Upper lobe of left lung (tissue), 6 donors: ENCODE measurements around the gene GALK1. TPM values are rescaled to one million over a fixed set of nuclear protein-coding genes. Genes with fewer than 3 reads are reported as not detected.
A peak's percentile ranks its signal among the peaks of the same experiment; 100 is the strongest.

Experiments
- ATAC-seq, 2 donors: fragments of 200-7000 bp; cut with Tn5 transposase; one replicate each; pipeline ENCODE4 v1.9.1; 2022; ENCODE audit warnings: mild to moderate bottlenecking in 2 of 2, moderate library complexity in 2 of 2; ENCODE audit not compliant: low FRiP score in 2 of 2
- DNase-seq, 2 donors: peaks; one replicate each; pipeline ENCODE4 v3.0.0-alpha.2; 2019 to 2020
- H3K27ac ChIP-seq, 4 donors: fragments of 200-600 bp; sonication (generic); one replicate each; pipeline ENCODE4 v1.5.1; 2016 to 2019
- H3K27me3 ChIP-seq, 4 donors: fragments of 200-600 bp; sonication (generic); one replicate each; pipeline ENCODE4 v1.5.1; 2017 to 2019
- H3K36me3 ChIP-seq, 4 donors: fragments of 200-600 bp; sonication (generic); one replicate each; pipeline ENCODE4 v1.5.1; 2016 to 2019
- H3K4me1 ChIP-seq, 4 donors: fragments of 200-600 bp; sonication (generic); one replicate each; pipeline ENCODE4 v1.5.1; 2018 to 2019
- H3K4me3 ChIP-seq, 4 donors: fragments of 200-600 bp; sonication (generic); one replicate each; pipeline ENCODE4 v1.5.1; 2017 to 2019; ENCODE audit warnings: mild to moderate bottlenecking in 2 of 4, moderate library complexity in 1 of 4
- H3K9me3 ChIP-seq, 4 donors: fragments of 200-600 bp; sonication (generic); one replicate each; pipeline ENCODE4 v1.5.1; 2018 to 2019
- EP300 ChIP-seq, 4 donors: sonication (generic); formaldehyde crosslinking; IDR thresholded peaks; one replicate each; pipeline ENCODE4 v1.5.1; 2017; ENCODE audit warnings: antibody characterized with exemption in 4 of 4, control low read depth in 2 of 4
- POLR2A ChIP-seq, 4 donors: fragments of 450-650 bp; IDR thresholded peaks; one replicate each; pipeline ENCODE4 v1.5.1; 2016 to 2017; ENCODE audit warnings: antibody characterized with exemption in 4 of 4, mild to moderate bottlenecking in 2 of 4
- POLR2AphosphoS5 ChIP-seq, 2 donors: sonication (generic); formaldehyde crosslinking; IDR thresholded peaks; one replicate each; pipeline ENCODE4 v1.5.1; 2017; ENCODE audit warnings: antibody characterized with exemption in 2 of 2
- WGBS, 2 donors: methylation state at CpG; one replicate each; pipeline ENCODE4 v1.1.5; 2017 to 2018; 5-methylcytosine and 5-hydroxymethylcytosine counted together
- total RNA-seq, 6 donors: library from RNA; depleted of rRNA in 4 of 6; stranded (reverse); fragments of >200 nt in 4 of 6; gene quantifications; one replicate each; pipeline versions ENCODE4 v1.1.0 to v1.2.1, GENCODE V29; 2016 to 2021
- TF ChIP-seq, protein P1 (sequence below), 6 experiments: fragments of 450-650 bp in 4 of 6; fragments of 200-600 bp in 2 of 6; sonication (generic) in 2 of 6; IDR thresholded peaks; one replicate each; pipeline ENCODE4 v1.5.1; 2016 to 2019; ENCODE audit warnings: antibody characterized with exemption in 6 of 6
- donor health status: DM: no; HTN: no; CAD: no; lungs with moderate emphysema.
- donor health status: DM: no; HTN: yes; CAD: no; lungs with severe emphysema.

GALK1 gene
- total RNA-seq, 6 donors from 2014 or later = 18.9 to 65.7 (median 40.6) TPM

DNA sequence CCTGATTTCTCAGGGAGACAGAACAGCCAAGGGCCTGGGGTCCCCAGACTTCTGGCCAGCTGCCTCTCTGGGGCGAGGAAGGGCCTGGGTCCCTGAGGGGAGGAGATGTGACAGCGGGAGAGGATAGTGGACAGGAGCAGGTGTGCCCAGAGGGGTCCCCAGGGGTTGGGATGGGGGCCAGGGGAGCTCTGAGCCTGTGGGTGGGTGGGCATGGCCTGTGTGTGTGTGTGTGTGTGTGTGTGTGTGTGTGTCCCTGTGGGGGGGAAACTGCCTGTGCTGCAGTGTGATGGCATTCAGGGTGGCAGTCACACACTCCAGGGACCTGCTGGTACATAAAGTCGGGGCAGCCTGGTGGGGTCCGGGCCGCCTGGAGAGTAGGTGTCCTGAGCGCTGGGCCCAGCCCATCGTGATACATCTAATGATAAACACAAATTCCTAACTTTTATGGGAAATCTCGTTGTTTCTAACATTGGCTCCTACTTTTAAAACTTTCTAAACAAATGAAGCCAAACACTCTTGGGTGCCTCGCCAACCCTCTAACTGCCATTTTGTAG is 42.4 kb downstream of the GALK1 start:
- Histone ChIP-seq H3K4me1 (peaks cover 20 to 44% (median 26%) of the 10 kb centered on the region in 4 donors), H3K27me3 (peaks cover 0 to 12% (median 5%) of the 10 kb centered on the region in 4 donors), H3K36me3 (peaks cover 0 to 12% (median 0%) of the 10 kb centered on the region in 4 donors), H3K9me3 (no peaks in the 10 kb centered on the region), H3K4me3 (peak overlapping the region in 3 of 4 donors; percentile 48 to 58 (median 55)), H3K27ac (peak overlapping the region in 3 of 4 donors; percentile 69 to 85 (median 76))
- DNase-seq (no peak), ATAC-seq (no peak)
- WGBS, 2 donors = 83 to 91% methylated on average over 7 to 9 of the region's 9 CpGs
- TF ChIP-seq POLR2AphosphoS5 (IDR thresholded peaks at IDR 0.05) (no peak), EP300 (IDR thresholded peaks at IDR 0.05) (no peak), POLR2A (IDR thresholded peaks at IDR 0.05) (no peak)
- TF ChIP-seq, protein P1, sequence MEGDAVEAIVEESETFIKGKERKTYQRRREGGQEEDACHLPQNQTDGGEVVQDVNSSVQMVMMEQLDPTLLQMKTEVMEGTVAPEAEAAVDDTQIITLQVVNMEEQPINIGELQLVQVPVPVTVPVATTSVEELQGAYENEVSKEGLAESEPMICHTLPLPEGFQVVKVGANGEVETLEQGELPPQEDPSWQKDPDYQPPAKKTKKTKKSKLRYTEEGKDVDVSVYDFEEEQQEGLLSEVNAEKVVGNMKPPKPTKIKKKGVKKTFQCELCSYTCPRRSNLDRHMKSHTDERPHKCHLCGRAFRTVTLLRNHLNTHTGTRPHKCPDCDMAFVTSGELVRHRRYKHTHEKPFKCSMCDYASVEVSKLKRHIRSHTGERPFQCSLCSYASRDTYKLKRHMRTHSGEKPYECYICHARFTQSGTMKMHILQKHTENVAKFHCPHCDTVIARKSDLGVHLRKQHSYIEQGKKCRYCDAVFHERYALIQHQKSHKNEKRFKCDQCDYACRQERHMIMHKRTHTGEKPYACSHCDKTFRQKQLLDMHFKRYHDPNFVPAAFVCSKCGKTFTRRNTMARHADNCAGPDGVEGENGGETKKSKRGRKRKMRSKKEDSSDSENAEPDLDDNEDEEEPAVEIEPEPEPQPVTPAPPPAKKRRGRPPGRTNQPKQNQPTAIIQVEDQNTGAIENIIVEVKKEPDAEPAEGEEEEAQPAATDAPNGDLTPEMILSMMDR (IDR thresholded peaks at IDR 0.05) = no peak

DNA sequence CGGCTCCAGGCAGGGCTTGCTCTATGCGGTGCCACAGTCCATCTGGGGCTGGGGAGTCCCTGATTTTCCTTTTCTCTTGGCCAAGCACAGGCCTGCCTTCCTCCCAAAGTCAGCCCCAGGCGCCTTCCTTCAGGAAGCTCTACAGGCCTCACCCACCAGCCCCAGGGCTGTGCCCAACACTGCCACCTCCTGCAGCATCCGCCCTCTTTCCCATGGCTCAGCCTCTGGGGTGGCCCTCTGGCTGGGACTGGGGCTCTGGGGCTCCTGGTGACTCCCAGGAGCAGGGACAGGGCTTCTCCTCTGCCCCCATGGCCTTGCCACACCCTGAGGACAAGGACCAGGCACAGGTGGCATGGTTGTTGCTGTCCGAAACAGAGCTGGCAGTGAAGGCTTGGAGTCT is 42.9 kb downstream of the GALK1 start:
- peaks cover 20 to 44% (median 26%) of the 10 kb centered on the region in 4 donors for H3K4me1 ChIP-seq
- H3K27me3 ChIP-seq = peaks cover 0 to 12% (median 5%) of the 10 kb centered on the region in 4 donors
- TF ChIP-seq POLR2AphosphoS5 (IDR thresholded peaks at IDR 0.05) (no peak), POLR2A (IDR thresholded peaks at IDR 0.05) (no peak), EP300 (IDR thresholded peaks at IDR 0.05) (no peak)
- TF ChIP-seq, protein P1 (IDR thresholded peaks at IDR 0.05) = no peak
- peak overlapping the region in 3 of 4 donors; percentile 48 to 58 (median 55) for H3K4me3 ChIP-seq
- DNase-seq (no peak), ATAC-seq (peak in 1 of 2 donors; percentile 17)
- peak overlapping the region; percentile 69 to 85 (median 76) for H3K27ac ChIP-seq
- H3K9me3 ChIP-seq = no peaks in the 10 kb centered on the region
- WGBS, 2 donors = 66% methylated on average over 5 of the region's 5 CpGs
- H3K36me3 ChIP-seq = peaks cover 0 to 9% (median 0%) of the 10 kb centered on the region in 4 donors

DNA sequence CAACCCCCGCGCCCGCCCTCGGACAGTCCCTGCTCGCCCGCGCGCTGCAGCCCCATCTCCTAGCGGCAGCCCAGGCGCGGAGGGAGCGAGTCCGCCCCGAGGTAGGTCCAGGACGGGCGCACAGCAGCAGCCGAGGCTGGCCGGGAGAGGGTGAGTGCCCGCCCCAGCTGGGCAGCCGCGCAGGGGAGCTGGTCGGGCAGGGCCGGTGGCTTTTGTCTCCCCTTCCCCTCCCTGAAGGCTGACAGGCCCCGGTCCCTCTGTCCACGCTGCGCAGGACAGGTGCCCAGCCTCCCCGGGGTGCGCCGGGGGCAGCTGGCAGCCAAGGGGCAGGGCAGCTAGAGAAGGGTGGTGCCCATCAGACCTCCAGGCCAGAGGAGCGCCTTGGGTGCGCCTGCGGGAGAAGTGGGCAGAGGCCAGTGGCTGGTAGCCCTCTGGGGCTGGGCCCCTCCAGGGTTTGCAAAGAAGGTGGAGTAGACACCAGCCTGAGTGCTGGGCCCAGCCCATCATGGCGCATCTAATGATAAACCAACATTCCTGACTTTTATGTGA is 43.5 kb downstream of the GALK1 start:
- DNase-seq = no peak
- H3K27me3 ChIP-seq = peaks cover 0 to 12% (median 5%) of the 10 kb centered on the region in 4 donors
- peak overlapping the region; percentile 6 to 58 (median 52) for H3K4me3 ChIP-seq
- ATAC-seq = no peak
- WGBS, 2 donors = 40 to 100% methylated on average over 1 to 9 of the region's 33 CpGs
- H3K4me1 ChIP-seq = peaks cover 20 to 44% (median 26%) of the 10 kb centered on the region in 4 donors
- no peaks in the 10 kb centered on the region for H3K9me3 ChIP-seq
- peaks cover 0 to 7% (median 0%) of the 10 kb centered on the region in 4 donors for H3K36me3 ChIP-seq
- H3K27ac ChIP-seq = peak overlapping the region; percentile 69 to 85 (median 76)
- no peak for TF ChIP-seq POLR2A (IDR thresholded peaks at IDR 0.05)

DNA sequence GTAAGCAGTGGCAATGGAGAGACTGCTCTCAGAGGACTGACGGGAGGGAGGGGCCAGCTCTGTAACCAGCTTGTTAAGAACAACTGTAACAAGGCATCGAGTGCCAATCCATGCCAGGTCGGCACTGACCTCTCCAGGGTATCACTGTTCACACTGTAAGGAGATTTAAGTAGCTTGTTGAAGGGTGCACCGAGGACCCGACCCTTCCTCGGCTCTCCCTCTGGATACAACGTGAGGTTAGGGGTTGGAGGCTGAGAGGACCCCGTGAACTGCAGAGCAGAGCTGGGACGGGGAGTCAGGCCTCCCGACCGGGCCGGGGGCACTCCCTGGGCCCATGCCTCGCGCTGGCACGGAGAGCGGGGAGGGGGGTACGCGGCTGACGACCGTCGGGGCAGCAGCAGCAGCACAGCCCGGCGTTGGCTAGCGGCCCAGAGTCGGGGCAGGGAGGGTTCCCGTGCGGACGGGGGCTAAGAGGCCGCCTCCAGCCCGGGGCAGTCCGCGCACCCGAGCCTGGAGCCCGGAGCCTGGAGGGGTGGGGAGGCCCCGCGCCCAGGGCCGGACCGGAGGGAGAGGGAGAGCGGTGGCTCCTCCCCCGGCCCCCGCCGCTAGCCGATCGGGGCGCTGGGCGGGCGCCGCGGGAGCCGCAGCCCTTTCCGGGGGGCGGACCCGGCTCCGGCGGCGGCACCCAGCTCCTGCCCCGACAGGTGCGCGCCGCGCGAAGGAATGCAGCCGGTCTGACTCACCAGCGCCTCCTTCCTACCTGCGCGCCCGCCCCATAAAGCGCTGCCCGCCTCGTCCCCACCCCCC is 44.1 kb downstream of the GALK1 start, which contains the start of gene ITGB4:
ITGB4 (plus strand) TSS at position 804 of the 807 bp plus-strand sequence. CDS start 3,245 bp downstream, outside the sequence.
- peak within 1 kb of the TSS; percentile 69 to 85 (median 76) for H3K27ac ChIP-seq
- no peaks in the 10 kb centered on the region for H3K9me3 ChIP-seq
- H3K4me3 ChIP-seq = peak within 1 kb of the TSS; percentile 6 to 58 (median 52)
- peak; percentile 73 to 74 for ATAC-seq
- H3K4me1 ChIP-seq = peaks cover 20 to 44% (median 26%) of the 10 kb centered on the region in 4 donors
- H3K27me3 ChIP-seq = peaks cover 0 to 12% (median 5%) of the 10 kb centered on the region in 4 donors
- TF ChIP-seq EP300 (IDR thresholded peaks at IDR 0.05) (no peak), POLR2AphosphoS5 (IDR thresholded peaks at IDR 0.05) (peak in 1 of 2 donors; percentile 25), POLR2A (IDR thresholded peaks at IDR 0.05) (peak in 3 of 4 donors; percentile 37 to 49 (median 39))
- TF ChIP-seq, protein P1 (IDR thresholded peaks at IDR 0.05) = peak in 1 of 6 experiments; percentile 25
- 6 to 10% methylated on average over 11 to 29 of the region's 70 CpGs for WGBS, 2 donors
- peak; percentile 88 to 94 for DNase-seq
- H3K36me3 ChIP-seq = peaks cover 0 to 6% (median 0%) of the 10 kb centered on the region in 4 donors

DNA sequence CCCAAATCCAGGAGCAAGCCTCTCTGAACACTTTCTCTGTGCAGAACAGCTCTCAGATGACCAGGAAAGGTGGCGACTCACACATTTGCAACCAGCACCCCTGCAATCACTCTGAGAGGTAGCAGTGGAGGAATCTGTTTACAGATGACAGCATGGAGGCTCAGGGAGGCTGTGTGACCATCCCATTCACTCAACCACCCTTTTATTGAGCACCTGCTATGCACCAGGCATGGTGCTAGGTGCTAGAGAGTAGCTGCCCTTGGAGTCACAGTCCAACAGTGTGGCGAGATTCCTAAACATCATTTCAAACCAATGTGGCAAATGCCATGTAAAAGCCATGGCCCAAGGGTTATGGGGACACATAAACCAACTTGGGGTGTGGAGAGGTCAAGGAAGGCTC is 45.3 kb downstream of the GALK1 start:
- no peak overlapping the region for H3K4me3 ChIP-seq
- H3K27ac ChIP-seq = no peak overlapping the region
- WGBS, 2 donors = 83 to 94% methylated on average over 1 to 2 of the region's 2 CpGs
- TF ChIP-seq EP300 (IDR thresholded peaks at IDR 0.05) (no peak), POLR2AphosphoS5 (IDR thresholded peaks at IDR 0.05) (no peak), POLR2A (IDR thresholded peaks at IDR 0.05) (no peak)
- TF ChIP-seq, protein P1 (IDR thresholded peaks at IDR 0.05) = no peak
- H3K36me3 ChIP-seq = peaks cover 0 to under 1% (median 0%) of the 10 kb centered on the region in 4 donors
- DNase-seq = no peak
- ATAC-seq = no peak
- no peaks in the 10 kb centered on the region for H3K9me3 ChIP-seq
- H3K27me3 ChIP-seq = peaks cover 0 to 12% (median 5%) of the 10 kb centered on the region in 4 donors
- peaks cover 20 to 44% (median 26%) of the 10 kb centered on the region in 4 donors for H3K4me1 ChIP-seq
